NCI-H345 treated with DMSO at 0.1 percent for 48 hours (cell line): ENCODE data around the gene ACHE.

ENCODE experiments used
- DNase-seq: peaks from one replicate; lab custom pipeline; 2025; ENCODE audit not compliant: unreplicated experiment; lab: John Stamatoyannopoulos, UW

ACHE gene

DNA sequence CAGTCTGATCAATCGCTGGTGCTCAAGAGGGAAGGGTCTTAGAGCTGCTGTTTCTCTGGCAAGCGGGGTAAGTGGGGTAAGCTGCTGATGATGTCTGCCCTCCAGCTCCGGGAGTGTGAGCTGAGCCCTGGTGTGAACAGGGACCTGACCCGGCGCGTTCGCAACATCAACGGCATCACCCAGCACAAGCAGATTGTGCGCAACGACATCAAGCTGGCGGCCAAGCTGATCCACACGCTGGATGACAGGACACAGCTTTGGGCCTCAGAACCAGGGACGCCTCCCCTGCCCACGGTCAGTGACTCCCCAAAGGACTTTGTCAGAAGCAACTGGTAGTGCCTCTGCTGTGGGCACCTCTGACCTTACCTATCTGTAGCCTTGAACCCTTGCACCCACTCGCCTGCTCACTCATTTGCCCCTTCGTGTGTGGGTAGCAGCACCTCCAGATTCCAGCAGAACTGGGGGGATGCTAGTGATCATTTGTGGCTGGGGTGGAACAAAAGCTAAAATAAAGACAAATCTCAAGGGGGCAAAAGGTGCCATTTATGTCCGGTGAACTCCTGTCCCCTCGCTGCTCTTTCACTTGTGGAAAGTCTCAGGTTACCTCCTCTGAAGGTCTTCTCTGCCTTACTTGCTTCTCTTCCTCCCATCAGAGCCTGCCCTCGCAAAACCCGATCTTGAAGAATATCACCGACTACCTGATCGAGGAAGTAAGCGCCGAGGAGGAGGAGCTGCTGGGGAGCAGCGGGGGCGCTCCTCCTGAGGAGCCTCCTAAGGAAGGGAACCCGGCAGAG is 9.3 kb downstream of the ACHE start:
- DNase-seq = no peak

GRCh38 chr7:100885440-100886141 is 10.1 kb downstream of the ACHE start:
- no peak for DNase-seq

- no peak for DNase-seq
Measured at GRCh38 chr7:100884736-100885439, 10.8 kb downstream of the ACHE start.

DNA sequence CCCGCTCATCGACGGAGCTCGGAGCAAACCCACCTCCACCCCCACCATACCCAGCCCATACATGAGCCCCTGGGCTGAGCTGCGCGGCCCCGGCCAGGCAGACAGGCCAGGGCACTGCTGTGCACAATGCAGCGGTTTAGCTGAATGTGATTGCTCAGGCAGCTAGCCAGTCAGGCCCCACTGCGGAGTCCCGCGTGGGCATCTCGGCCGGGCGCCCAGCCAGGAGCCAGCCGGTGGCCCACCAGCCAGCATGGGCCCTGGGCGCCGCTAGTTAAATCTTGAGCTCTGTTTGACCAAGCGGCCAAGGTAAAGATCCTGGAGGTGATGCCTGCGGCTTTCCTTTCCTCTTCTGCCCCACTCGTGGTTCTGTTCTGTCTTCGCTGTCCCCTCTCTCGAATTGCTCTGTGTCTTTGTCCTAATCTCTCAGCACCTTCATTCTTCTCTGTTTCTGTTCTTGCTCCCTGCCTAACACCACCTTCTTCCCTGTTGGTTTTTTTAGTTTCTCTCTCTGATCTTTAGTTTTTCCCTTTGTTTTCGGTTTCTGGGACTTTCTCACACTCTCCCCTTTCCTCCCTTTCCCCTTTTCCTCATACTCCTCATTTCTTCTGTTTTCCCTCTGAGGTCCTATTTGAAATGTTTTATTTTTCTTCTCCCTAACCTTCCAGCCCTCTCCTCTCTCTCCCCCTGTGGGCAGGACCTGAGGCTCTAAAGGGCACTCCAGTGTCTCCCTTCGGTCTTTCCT is 12.7 kb downstream of the ACHE start:
- DNase-seq = no peak

- no peak for DNase-seq
Measured at GRCh38 chr7:100882201-100882600, 13.5 kb downstream of the ACHE start.

DNA sequence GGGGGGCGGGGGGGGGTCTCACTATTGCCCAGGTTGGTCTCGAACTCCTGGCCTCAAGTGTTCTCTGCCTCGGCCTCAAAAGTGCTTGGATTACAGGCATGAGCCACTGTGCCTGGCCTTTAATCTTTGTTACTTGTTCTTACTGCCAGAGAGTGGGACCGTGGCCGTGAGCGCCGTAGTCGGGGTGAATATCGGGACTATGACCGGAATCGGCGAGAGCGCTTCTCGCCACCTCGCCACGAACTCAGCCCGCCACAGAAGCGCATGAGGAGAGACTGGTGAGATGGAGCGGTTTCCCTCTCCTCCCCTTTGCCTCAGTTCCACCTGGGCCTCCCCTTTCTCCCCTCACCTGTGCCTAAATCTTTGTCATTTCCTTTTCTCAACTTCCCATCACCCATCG is 14.6 kb downstream of the ACHE start:
- DNase-seq = no peak

- DNase-seq = no peak
Measured at GRCh38 chr7:100880645-100881044, 15.0 kb downstream of the ACHE start.

GRCh38 chr7:100879685-100880261 is 15.9 kb downstream of the ACHE start:
- DNase-seq = no peak

GRCh38 chr7:100878685-100879084 is 17.0 kb downstream of the ACHE start:
- DNase-seq = no peak

- no peak for DNase-seq
Measured at GRCh38 chr7:100878013-100878412, 17.7 kb downstream of the ACHE start.

- no peak for DNase-seq
Measured at GRCh38 chr7:100875356-100875751, 20.3 kb downstream of the ACHE start.

DNA sequence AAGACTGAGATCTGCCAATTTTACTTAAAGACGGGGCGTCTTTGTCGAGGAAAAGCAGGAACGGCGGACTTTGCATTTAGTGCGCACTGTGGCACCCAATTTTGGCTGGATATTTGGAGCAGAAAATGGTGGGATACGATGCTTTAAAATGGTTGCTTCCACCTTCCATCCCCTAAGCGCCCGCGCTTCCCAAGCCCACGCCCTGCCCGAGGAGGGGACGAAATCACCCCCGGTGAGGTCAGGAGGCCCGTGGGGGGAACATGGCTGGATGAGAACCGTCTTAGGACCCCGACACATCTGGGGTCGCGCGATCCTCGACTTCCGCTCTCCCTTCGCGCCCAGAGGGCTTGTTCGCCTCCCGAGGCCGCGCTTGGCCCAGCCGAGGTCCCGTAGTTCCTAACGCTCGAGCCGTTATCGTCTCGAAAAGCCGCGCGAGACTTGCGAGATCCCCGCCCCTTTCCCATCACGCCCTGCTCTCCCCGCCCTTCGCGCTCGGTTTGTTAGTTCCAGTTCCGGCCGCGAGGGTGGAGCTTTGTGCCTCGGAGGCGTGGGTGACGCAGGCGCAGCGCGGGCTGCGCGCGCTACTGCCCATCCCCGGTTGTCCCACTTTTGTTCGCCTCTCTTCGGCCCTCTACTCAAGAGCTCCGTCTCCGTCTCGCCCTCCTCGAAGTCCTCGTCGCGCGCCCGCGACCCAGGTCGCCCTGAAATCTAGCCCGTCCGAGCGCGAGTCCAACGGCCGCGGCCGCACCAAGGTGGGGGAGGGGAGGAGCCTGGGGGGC is 20.9 kb downstream of the ACHE start, which contains the start of gene SRRT:
TSS of gene SRRT (plus strand) at position 527 of the 779 bp plus-strand sequence. CDS start 488 bp downstream, outside the sequence.
- peak; percentile 94 for DNase-seq

DNA sequence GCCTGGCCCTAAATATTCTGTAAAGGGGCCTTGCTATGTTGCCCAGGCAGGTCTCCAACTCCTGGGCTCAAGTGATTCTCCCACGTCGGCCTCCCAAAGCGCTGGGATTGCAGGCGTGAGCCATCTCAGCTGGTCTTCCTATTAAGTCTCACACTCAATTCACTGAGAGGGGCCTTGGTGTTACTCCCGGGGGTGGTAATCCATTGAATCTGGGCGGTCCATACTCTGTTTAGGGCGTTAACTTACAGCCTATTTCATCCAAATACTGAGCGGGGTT is 21.4 kb downstream of the ACHE start:
- no peak for DNase-seq

- DNase-seq = no peak
Measured at GRCh38 chr7:100873599-100874299, 21.9 kb downstream of the ACHE start.

- no peak for DNase-seq
Measured at GRCh38 chr7:100867776-100868485, 27.8 kb downstream of the ACHE start.

DNA sequence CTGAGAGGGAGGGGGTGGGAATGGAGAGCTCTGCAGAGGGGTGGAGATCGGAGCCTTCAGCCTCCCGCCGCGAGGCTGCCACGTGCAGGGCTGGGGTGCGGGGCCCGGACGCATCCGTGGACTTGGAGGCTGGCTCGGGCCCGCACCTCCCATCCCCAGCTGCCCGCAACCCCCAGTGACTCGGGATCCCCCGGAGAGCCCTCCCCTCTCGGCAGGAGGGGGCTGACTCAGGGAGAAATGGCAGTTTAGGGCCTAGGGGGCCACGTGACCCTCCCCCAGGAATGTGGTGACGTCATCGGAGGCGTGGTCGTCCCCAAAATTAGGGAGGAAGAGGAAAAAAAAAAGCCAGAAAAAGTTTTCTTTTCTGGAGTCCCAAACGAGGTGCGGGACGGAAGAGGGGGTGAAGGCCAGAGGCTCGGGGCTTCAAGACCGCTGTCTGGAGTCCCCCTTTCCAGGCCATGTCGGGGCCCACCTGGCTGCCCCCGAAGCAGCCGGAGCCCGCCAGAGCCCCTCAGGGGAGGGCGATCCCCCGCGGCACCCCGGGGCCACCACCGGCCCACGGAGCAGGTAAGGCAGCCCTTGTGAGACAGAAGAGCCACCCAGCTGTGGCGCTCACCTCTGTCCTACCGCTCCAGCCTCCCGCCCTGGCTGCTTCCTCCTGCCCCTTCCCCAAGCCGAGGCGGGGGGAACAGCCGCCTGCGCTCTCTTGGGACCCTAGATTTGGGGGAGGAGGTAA is 28.5 kb downstream of the ACHE start, which contains the start of gene TRIP6:
TSS of gene TRIP6 (plus strand) at position 348 of the 736 bp plus-strand sequence. CDS start at position 459, 111 bp downstream.
- DNase-seq = no peak

DNA sequence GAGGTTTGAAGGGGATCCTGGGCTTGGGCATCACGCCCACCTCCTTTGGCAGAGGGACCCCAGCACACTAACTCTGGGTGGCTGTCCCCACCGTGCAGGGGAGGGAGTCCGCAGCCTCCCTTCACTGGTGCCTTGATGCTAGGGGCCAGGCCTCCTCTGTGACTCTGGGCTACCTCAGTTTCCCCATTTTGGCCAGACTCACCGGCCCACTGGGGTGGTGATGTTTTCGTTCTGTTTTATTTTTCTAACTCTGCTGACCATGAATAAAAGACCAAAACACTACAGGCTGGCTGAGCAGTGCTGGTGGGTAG is 29.0 kb downstream of the ACHE start:
- no peak for DNase-seq
